GM21515 (cell line): ENCODE measurements around the gene GPR63.

Experiments
- ATAC-seq: cut with Tn5 transposase; IDR thresholded peaks from one replicate; pipeline ENCODE4 v1.9.1; 2021; ENCODE audit not compliant: unreplicated experiment

Gene GPR63

GRCh38 chr6:96761794-96762193, 75.5 kb downstream of the GPR63 start:
- ATAC-seq, result no peak

GRCh38 chr6:96760153-96760687, 77.1 kb downstream of the GPR63 start:
- ATAC-seq, result no peak

GRCh38 chr6:96755096-96755495, 82.2 kb downstream of the GPR63 start:
- no peak for ATAC-seq

- ATAC-seq, result no peak
These were observed 87.4 kb downstream of the GPR63 start for GRCh38 chr6:96749891-96750290.
